DMS114 treated with DMSO at 0.1 percent for 48 hours (cell line): ENCODE data around the gene NRAP.

Experiments
- DNase-seq: peaks from one replicate; lab custom pipeline; 2025; ENCODE audit not compliant: unreplicated experiment; lab: John Stamatoyannopoulos, UW

The NRAP gene, protein sequence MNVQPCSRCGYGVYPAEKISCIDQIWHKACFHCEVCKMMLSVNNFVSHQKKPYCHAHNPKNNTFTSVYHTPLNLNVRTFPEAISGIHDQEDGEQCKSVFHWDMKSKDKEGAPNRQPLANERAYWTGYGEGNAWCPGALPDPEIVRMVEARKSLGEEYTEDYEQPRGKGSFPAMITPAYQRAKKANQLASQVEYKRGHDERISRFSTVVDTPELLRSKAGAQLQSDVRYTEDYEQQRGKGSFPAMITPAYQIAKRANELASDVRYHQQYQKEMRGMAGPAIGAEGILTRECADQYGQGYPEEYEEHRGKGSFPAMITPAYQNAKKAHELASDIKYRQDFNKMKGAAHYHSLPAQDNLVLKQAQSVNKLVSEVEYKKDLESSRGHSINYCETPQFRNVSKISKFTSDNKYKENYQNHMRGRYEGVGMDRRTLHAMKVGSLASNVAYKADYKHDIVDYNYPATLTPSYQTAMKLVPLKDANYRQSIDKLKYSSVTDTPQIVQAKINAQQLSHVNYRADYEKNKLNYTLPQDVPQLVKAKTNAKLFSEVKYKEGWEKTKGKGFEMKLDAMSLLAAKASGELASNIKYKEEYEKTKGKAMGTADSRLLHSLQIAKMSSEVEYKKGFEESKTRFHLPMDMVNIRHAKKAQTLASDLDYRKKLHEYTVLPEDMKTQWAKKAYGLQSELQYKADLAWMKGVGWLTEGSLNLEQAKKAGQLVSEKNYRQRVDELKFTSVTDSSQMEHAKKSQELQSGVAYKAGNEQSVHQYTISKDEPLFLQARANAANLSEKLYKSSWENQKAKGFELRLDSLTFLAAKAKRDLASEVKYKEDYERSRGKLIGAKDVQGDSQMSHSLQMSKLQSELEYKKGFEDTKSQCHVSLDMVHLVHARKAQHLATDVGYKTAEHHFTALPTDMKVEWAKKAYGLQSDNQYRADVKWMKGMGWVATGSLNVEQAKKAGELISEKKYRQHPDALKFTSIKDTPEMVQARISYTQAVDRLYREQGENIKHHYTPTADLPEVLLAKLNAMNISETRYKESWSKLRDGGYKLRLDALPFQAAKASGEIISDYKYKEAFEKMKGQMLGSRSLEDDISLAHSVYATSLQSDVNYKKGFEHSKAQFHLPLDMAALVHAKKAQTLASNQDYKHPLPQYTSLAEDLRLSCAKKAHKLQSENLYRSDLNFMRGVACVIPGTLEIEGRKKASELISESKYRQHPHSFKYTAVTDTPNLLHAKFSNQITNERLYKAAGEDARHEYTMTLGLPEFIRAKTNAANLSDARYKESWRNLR (N-terminal part only)

DNA sequence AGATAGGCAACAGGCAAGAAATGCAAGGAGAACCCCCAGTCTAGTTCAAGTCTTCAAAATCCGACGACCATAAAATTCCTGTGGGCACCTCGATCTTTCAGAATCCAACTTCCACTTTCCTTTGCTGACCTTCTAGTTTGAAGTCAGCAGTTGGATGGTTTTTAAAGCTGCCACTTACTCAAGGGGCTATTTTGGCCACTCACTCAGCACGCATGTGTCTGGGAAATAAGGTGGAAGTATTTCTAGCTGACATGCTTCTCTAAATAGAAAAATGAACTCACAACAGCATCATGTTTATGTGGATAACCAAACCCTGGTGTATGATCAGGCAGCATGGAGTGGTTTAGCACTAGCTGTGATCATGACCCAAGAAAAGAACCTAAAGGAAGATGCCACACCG is at the start of gene NRAP:
Gene NRAP, minus strand, starts transcription at position 134 of the 400 bp plus-strand sequence. CDS start 159 bp downstream, outside the sequence.
- DNase-seq = no peak

DNA sequence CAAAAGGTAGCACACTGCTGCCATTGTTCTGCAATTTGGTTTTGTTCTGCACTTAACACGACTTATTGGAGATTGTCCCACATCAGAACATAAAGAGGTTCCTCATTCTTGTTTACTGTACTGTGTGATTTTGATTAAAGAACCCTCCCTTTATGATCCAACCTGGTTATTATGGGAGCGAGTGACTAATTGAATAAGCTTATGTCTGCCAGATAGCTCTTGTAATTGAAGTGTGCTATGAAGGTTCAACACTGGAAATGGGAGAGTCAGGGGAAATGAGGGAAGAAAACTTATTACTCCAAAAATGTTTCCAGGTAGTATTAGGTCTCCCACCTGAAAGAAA is 49.8 kb upstream of the NRAP start:
- DNase-seq = no peak

DNA sequence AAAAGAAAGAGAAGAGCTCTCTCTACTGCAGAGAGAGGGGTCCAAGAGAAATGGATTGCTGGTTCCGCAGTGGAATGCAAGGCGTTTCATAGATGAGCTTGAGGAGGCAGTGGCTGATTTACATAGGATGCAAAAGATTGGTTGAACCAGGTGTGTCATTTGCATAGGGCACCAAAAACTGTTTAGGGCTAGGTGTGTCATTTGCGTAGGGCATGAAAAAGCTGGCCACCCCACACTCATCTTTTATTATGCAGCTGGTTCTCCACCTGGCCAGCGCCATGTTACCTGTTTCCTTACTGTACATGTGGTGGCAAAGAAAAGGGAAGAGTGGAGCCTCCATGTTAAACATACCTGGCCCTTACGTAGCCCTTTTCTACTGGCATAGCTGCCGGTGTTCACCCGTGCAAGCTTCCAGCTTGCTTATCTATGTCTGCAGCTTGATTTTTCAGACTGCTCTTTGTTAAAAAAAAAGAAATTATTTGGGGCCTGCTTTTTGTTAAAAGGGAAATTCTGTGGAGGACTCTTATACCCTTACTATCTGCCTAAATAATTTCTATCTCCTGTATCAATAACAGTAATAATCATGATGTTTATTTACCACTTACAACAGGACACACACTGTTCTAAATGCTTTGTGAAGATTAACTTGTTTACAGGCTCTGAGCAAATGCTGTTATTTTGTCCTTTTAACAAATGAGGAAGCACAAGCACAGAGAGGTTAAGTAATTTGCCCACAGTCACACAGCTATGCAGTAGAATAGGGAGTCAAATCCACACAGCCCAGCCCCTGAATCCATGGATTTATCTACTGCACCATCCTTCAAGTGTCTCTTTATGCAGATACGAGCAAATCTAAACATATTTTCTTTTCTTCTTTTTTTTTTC is 49.2 kb upstream of the NRAP start:
- no peak for DNase-seq

DNA sequence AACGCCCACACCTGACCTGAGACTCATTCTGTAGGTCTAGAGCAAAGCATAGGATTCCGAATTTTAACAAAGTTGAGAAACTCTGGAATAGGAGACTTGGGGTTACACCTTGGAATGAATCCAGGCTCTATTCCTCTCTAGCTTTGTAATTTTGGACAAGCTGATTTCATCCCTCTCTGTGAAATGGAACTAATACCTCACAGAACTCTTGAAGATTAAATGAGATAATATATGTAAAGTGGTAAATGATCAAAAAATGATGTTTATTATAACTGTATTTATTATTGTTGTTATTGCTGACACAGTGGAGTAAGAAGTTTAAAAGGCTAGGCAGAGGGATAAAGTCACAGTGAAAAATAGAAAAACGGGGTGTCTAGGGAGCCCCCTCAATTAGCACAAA is 48.2 kb upstream of the NRAP start:
- no peak for DNase-seq

DNA sequence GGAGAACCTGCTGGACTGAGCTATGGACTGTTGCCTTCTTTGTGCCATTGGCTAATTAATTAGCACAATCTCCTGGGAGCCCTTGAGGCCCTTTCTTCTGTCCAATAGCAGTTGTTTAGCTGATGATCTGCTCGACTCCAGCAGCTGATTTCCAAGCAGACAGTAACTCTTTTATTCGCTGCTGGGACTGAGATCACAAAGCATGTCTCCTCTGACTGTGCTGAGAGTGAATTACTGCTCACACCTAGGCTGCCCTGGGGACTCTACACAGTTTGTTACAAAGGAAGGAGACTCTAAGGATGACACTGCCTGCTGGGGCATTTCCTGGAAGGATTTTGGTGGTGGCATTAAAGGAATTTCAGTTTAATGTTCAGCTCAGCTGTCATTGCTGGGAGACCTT is 47.3 kb upstream of the NRAP start:
- no peak for DNase-seq

DNA sequence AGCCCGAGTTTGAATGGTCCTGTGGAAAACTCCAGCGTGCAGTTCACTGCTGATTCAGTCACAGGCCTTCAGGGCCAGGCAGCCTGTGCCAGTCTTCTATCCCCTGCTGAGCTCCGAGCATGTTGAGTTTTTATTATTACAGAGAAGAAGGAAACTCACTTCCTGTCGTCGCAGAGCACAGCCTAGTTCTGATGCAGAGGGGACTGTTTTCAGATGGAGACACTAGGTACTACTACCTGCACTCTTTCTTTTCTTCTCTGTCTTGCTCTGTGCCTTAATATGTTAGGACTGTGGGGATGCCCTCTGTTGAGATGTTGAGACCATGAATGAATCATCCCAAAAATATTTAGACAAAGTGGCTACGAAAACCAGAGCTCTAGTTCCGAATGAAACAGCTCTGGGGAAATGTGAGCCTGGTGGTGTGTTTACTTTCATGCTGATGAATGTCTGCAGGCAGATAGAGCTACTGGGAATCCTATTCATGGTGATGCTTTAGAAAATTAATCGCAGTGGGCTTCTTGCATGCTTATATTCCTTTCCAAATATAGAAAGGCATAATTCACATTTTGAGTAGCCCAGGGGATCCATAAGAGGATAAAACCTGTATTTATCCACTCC is 45.5 kb upstream of the NRAP start:
- no peak for DNase-seq

DNA sequence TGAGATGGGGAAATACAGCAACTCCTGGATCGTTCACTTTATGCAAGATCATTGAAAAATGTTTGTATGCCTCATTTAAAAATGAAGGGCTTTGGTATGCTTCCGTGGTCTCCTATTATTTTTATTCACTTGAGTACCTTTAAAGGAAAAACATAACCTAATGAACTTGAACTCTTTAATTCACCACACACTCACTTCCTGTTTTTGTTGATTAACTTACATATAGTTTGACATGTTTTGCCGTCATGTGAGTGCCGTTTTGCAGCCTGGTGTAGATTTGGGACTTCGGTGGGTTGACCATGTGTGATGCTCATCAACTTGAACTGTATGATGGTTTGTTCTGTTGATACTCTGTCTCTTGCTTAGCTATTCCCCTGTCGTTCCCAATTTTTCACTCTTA is 44.8 kb upstream of the NRAP start:
- DNase-seq = no peak

DNA sequence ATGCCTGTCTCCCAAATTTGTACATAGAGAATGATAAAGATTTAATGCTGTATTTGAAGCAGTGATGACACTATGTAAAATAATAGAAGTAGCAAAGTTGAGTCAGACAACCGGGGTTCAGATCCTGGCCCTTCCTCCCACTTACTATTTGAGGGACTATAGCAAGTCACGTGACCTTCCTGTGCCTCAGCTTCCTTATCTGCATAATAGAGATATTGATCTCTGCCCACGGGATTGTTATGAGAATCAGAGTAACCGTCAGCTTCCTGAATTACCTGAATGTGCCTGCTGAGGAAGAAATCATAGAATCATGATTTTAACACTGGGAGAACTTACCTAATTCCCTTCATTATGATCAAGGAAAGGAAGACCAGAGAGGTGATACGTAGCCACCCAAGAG is 42.8 kb upstream of the NRAP start:
- no peak for DNase-seq

DNA sequence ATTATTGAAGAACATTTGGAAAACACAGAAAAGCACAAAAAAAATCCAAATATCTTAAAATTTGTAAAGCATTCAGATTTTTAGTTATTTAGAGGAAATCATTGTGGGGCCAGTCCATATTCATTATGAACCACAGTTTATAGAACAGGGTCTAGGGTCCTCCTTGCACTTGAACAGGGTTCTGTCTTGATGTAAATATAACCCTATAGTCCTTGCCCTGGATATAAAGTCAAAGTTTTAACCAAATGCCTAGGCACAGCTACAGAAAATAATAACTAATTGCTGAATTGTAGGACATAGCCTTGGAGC is 41.5 kb upstream of the NRAP start:
- no peak for DNase-seq

DNA sequence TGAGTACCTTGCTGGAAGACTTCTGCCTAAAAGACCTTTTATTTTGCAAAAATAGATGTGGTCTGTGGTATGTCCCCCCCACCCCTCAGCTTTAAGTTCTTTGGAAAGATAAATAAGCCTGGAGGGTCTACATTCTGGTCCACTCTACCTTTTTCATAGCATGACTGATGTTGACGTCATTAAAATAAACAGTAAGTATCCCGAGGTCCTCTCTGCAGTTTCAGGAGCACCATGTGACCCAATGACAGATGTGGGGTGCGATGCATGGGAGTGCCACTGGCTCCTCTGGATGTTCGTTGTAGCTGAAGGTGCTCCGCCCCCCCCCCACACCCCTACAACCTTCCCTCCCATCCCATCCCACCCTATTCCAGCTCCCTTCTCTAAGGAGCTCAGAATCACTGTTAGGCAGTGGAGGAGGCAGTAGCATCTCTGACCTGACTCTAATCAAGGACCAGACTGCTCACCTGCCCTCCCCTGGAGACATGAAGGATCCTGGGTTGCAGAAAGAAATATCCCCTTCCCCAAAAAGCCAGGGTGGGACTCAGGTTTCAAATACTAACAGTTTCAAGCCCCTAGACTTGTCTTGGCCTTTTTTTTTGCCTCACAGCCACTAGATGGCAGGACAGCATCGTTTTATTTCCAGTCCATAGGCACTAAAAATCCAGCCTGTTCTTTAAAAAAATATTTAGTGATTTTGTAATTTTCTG is 40.9 kb upstream of the NRAP start:
- DNase-seq = peak; percentile 18

DNA sequence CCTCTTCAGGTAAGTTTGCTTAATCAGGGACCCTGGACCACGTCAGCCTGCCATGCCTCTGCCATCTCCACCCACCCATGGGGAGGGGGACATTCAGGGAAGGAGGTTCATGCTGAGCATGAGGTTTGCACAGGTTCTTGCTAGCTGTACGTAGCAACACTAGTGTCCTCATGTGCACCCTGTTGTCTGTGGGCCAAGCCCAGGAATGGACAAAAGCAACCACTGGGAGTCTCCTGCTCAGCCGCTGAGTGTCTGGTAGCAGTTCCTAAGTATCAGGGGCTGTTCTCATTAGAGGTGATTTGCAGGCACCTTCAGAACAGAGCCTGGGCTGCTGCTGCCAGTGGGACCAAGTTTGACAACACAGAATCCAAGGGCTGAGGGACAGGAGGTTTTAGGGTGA is 33.8 kb upstream of the NRAP start:
- DNase-seq = no peak

DNA sequence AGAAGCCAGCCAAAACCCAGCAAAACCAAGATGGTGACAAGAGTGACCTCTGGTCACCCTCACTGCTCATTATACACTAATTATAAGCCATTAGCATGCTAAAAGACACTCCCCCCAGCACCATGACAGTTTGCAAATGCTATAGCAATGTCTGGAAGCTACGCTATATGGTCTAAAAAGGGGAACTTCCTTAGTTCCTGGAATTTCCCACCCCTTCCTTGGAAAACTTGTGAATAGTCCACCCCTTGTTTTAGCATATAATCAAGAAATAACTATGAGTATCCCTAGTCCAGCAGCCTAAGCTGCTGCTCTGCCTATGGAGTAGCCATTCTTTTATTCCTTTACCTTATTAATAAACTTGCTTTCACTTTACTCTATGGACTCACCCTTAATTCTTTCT is 31.9 kb upstream of the NRAP start:
- no peak for DNase-seq

DNA sequence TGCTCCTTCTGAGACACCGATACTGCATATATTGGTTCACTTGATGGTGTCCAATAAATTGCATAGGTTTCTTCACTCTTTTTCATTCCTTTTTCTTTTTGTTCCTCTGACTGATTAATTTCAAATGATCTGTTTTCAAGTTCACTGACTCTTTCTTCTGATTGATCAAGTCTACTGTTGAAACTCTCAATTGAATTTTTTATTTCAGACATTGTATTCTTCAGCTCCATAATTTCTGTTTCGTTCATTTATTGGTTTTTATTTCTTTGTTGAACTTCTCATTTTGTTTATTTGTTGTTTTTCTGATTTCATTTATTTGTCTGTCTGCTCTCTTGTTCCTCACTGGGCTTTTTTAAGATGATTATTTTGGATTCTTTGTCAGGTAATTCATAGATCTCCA is 29.5 kb upstream of the NRAP start:
- no peak for DNase-seq

DNA sequence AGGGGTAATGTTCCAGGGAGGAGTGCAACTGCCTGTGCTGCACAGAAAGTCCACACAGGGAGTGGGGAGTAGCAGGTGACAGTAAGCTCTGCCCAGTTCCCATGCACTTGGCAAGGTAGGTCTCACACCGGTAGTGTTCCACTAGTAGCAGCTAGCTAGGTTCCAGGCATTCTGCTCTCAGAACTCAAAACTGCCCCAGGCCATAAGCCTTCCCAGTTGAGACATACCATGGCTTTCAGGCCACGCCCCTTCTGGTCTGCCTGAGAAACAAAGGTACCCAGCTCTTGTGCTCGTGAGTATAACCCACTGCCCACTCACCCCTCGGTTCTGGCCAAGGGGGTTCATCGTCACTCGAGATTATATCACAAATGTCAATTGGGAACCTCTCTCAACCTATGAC is 28.4 kb upstream of the NRAP start:
- no peak for DNase-seq

DNA sequence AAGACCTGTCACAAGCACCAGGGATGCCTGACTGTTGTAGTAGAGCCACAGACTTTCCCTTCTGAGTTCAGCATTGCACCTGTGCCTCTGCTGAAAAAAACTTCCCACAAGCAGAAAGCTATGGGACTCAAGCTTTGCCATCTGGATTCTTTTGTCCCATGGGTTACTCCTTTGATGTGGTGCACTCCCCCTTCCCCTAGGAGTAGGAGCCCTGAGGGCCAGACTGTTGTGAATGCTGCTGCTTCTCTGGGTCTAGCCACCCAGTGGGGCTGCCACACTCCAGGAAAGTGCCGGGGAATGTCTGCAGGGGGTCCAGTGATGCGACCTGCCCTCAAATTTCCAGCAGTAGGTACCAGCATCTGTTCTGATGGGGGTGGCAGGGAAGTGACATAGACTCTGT is 27.5 kb upstream of the NRAP start:
- no peak for DNase-seq

DNA sequence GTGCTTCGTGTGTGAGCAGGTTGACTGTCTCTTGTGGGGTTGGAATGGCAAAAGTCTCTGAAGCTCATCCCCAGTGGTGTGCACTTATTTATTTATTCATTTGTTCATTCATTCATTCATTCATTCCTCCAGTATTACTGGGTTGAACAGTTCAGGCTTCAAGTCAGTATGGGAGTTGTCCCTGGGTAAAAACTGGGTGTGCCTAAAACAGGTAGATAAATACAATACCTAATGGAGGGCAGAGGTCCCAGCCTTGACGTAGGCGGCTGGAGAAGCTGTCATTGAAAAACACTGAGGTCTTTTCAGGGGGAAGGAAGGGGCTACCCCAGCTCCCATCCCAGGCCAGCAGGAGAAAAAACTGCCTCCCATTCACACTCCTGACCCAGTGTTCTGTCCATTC is 26.9 kb upstream of the NRAP start:
- no peak for DNase-seq

DNA sequence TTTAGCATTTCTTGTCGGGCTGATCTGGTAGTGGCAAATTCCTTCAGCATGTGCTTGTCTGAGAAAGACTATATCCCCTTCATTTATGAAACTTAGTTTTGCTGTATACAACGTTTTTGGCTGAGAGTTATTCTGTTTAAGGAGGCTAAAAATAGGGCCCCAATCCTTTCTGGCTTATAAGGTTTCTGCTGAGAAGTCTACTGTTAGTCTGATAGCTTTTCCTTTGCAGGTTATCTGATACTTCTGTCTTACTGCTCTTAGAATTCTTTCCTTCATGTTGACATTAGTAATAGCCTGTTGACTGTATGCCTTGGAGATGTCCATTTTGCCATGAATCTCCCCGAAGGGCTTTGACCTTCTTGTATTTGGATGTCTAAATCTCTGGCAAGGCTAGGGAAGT is 25.7 kb upstream of the NRAP start:
- DNase-seq = no peak

DNA sequence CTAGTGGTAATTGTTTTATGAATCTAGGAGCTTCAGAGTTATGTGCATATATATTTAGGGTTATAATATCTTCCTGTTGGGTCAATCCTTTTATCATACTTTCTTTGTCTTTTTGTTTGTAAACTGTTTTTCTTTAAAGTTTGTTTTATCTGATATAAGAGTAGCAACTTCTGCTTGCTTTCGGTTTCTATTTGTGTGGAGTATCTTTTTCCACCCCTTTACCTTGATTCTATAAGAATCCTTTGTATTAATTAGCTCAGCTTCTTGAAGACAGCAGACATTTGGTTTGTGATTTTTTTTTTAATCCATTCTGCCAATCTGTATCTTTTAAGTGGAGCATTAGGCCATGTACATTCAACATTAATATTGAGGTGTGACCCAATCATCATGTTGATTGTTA is 25.2 kb upstream of the NRAP start:
- DNase-seq = no peak

DNA sequence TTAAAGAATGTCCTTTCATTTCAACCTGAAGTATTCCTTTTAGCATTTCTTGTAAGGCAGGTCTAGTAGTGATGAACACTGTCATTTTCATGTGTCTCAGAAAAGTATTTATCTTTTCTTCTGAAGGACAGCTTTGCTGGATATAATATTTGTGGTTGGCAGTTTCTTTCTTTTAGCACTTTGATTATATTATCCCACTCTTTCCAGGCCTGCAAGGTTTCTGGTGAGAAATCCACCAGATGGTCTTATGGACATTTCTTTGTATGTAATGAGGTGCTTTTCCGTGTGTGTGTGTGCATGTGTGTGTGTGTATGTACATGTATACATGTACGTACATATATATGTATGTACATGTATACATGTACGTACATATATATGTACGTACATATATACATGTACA is 23.2 kb upstream of the NRAP start:
- DNase-seq = no peak

DNA sequence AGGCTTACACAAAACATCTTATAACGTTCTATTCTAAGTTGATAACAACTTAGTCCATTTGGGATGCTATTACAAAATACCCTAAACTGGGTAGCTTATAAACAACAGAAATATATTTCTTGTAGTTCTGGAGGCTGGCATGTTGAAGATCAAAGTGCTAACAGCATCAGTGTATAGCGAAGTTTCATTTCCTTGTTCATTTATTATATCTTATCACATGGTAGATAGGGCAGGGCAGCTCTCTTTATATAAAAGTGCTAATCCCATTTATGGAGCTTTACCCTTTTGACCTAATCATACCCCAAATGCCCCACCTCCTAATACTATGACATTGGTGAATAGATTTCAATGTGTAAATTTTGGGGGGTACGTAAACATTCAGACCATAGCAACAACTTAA is 22.2 kb upstream of the NRAP start:
- DNase-seq = no peak
